Measurements from ENCODE around the gene CDKN2A.

CDKN2A gene

DNA sequence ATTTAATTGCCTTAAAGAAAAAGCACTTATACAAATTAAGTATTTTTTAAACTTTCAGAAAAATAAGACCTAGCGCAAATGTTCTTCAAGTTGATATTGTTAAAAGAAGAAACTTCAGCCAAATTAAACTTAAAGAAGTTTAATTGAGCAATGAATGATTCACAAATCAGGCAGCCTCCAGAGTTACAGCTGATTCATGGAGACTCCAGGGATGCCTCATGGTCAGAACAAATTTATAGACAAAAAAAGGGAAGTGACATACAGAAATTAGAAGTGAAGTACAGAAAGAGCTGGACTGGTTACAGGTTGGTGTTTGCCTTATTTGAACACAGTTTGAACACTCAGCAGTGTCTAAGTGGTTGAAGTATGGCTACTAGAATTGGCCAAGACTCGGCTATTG is 60.3 kb downstream of the CDKN2A start:
- ChIA-PET CTCF (interaction anchor here (1.0 kb wide), 1 partner anchor 104 kb away, joined by 4 read pairs; no protein-coding TSS in a partner anchor), POLR2A (no interaction called here)
- DNase-seq (ENCODE audit: low read depth, low spot score): peak; percentile 16
- TF ChIP-seq, protein P1, sequence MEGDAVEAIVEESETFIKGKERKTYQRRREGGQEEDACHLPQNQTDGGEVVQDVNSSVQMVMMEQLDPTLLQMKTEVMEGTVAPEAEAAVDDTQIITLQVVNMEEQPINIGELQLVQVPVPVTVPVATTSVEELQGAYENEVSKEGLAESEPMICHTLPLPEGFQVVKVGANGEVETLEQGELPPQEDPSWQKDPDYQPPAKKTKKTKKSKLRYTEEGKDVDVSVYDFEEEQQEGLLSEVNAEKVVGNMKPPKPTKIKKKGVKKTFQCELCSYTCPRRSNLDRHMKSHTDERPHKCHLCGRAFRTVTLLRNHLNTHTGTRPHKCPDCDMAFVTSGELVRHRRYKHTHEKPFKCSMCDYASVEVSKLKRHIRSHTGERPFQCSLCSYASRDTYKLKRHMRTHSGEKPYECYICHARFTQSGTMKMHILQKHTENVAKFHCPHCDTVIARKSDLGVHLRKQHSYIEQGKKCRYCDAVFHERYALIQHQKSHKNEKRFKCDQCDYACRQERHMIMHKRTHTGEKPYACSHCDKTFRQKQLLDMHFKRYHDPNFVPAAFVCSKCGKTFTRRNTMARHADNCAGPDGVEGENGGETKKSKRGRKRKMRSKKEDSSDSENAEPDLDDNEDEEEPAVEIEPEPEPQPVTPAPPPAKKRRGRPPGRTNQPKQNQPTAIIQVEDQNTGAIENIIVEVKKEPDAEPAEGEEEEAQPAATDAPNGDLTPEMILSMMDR (IDR thresholded peaks at IDR 0.05; ENCODE audit: insufficient read depth, low read length, missing control alignments): no peak
- H3K4me3 ChIP-seq (ENCODE audit: low read depth, low read length): no peak overlapping the region

DNA sequence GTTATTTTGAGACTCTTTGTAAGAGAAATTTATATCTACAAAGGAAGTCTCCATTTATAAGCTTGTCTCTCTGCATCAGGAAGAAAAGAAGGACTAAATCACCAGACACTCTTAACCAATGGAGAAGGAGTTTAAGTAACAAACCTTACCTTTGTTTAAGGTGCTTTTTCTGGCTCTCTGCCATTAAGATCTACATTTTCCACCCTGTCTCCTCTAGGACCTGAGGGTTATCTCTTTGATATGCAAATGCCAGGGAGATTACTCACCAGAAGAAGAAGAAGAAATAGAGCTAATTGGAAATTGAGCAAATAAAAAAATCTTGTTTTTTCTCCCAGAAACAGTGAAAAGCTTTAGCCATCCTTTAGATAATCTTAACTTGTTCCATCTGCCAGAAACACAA is 60.9 kb downstream of the CDKN2A start:
- CTCF ChIA-PET: interaction anchor here (0.6 to 1.3 kb wide), 4 partner anchors 88 to 311 kb away, joined by 3 to 4 read pairs (median 4); no protein-coding TSS in a partner anchor
- no peak for DNase-seq (ENCODE audit: low read depth, low spot score)
- TF ChIP-seq, protein P1 (IDR thresholded peaks at IDR 0.05; ENCODE audit: insufficient read depth, low read length, missing control alignments): no peak
- H3K4me3 ChIP-seq (ENCODE audit: low read depth, low read length): no peak overlapping the region
- POLR2A ChIA-PET: no interaction called here

DNA sequence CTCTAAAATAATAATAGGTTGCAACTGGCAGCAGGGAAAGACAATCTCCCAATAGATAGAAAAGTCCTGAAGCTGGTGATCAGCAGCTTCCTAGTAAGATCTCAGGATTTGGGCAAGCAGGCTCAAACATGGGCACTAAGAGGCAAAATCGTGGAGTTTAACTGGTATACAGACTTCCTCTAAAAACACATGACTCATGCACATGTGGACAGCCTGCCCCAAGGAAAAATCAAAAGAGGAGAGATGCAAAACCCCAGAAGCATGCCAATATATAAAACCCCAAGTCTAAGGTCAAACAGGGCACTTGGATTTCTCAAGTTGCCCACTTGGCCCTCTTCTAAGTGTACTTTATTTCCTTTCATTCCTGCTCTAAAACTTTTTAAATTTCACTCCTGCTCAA is 62.8 kb downstream of the CDKN2A start:
- TF ChIP-seq, protein P1 (IDR thresholded peaks at IDR 0.05; ENCODE audit: insufficient read depth, low read length, missing control alignments): no peak
- CTCF ChIA-PET: interaction anchor here (2.0 kb wide), 1 partner anchor 11 kb away, joined by 4 read pairs; no protein-coding TSS in a partner anchor
- H3K4me3 ChIP-seq (ENCODE audit: low read depth, low read length): no peak overlapping the region
- POLR2A ChIA-PET: no interaction called here
- no peak for DNase-seq (ENCODE audit: low read depth, low spot score)

DNA sequence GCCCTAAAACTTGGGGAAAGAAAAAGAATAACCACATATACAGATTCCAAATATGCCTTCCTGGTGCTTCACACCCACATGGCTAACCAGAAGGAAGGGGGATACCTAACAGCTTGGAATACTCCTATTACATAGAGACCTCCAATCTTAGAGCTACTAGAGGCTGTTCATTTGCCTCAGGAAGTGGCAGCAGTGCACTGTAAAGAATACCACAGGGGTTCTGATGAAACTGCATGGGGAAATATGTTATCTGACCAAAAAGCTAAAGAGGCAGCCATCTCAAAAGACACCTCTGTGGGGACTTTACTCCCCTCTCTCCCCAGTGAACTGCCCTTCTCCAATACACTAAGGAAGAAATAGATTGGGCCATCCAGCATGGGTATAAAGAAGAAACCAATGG is 66.4 kb downstream of the CDKN2A start:
- ChIA-PET CTCF (no interaction called here), POLR2A (no interaction called here)
- no peak for DNase-seq (ENCODE audit: low read depth, low spot score)
- TF ChIP-seq, protein P1 (IDR thresholded peaks at IDR 0.05; ENCODE audit: insufficient read depth, low read length, missing control alignments): no peak
- H3K4me3 ChIP-seq (ENCODE audit: low read depth, low read length): no peak overlapping the region

DNA sequence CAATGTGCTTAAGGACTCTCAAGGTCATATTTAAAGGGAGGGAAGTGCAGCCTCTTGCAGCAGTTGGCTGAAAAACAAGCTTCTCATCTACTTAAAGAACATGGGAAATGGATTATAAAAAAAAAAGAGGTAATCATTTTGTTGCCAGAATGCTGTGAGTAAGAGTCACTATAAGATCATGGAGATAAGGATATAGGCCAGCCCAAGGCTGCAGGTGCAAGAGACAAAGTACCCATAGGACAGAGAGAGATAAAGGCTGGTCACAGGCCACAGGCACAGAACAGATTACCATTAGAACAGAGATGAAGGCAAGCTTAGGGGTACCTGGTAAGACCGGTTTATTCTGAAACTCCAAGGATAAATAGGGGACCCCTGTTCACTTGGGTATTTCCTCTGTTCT is 70.5 kb downstream of the CDKN2A start:
- CTCF ChIA-PET: no interaction called here
- POLR2A ChIA-PET: no interaction called here
- no peak for DNase-seq (ENCODE audit: low read depth, low spot score)
- TF ChIP-seq, protein P1 (IDR thresholded peaks at IDR 0.05; ENCODE audit: insufficient read depth, low read length, missing control alignments): no peak
- no peak overlapping the region for H3K4me3 ChIP-seq (ENCODE audit: low read depth, low read length)

GRCh38 chr9:21919377-21920362 is 74.5 kb downstream of the CDKN2A start:
- ChIA-PET POLR2A (no interaction called here), CTCF (interaction anchor here (1.7 kb wide), 1 partner anchor 11 kb away, joined by 4 read pairs; no protein-coding TSS in a partner anchor)
- H3K4me3 ChIP-seq (ENCODE audit: low read depth, low read length): no peak overlapping the region
- TF ChIP-seq, protein P1 (IDR thresholded peaks at IDR 0.05; ENCODE audit: insufficient read depth, low read length, missing control alignments): no peak
- peak; percentile 19 for DNase-seq (ENCODE audit: low read depth, low spot score)
